HepG2 (cell line): ENCODE data around the gene OSBPL8. TPM values are rescaled to one million over a fixed set of nuclear protein-coding genes. Genes with fewer than 3 reads are reported as not detected.

Experiments
- ARNT ChIP-seq: fragments of 450-650 bp; IDR thresholded peaks from 2 replicates; pipeline ENCODE4 v1.6.1; 2017
- CEBPG ChIP-seq: IDR thresholded peaks from 2 replicates; pipeline ENCODE4 v1.6.1; 2016
- CHD4 ChIP-seq: fragments of 200-600 bp; sonication (generic); IDR thresholded peaks from 2 replicates; pipeline ENCODE4 v1.7.0; 2017; ENCODE audit warnings: mild to moderate bottlenecking, low read length, borderline replicate concordance
- HNF4G ChIP-seq, 2 experiments: sonication (generic) in 1 of 2; formaldehyde crosslinking in 1 of 2; IDR thresholded peaks; 2 replicates each; pipeline versions ENCODE4 v1.4.0 to v1.6.1; 2011 to 2020; ENCODE audit warnings: borderline replicate concordance in 2 of 2, low read depth in 2 of 2, mild to moderate bottlenecking in 2 of 2, low read length in 1 of 2, missing genetic modification reagents in 1 of 2, moderate library complexity in 1 of 2
- KAT2B ChIP-seq: fragments of 150-350 bp; IDR thresholded peaks from 2 replicates; pipeline ENCODE4 v1.6.1; 2014; ENCODE audit warnings: low read depth, low read length, borderline replicate concordance
- KDM2A ChIP-seq: sonication (generic); formaldehyde crosslinking; IDR thresholded peaks from 2 replicates; pipeline ENCODE4 v1.4.0; 2020; ENCODE audit warnings: low read depth, missing genetic modification reagents, borderline replicate concordance
- KLF11 ChIP-seq: IDR thresholded peaks from 2 replicates; pipeline ENCODE4 v1.6.1; 2016; ENCODE audit warnings: missing compliant biosample characterization
- KLF13 ChIP-seq: sonication (generic); formaldehyde crosslinking; IDR thresholded peaks from 2 replicates; pipeline ENCODE4 v1.4.0; 2020; ENCODE audit warnings: mild to moderate bottlenecking, missing genetic modification reagents
- NFE2 ChIP-seq: sonication (generic); formaldehyde crosslinking; IDR thresholded peaks from 2 replicates; pipeline ENCODE4 v1.4.0; 2020; ENCODE audit warnings: missing genetic modification reagents
- PCBP2 ChIP-seq: fragments of 200-400 bp; formaldehyde crosslinking; optimal IDR thresholded peaks from 2 replicates; pipeline ENCODE3; 2018; ENCODE audit warnings: low read length, low read depth; ENCODE audit not compliant: poor library complexity, severe bottlenecking
- POLR2AphosphoS2 ChIP-seq: IDR thresholded peaks from 2 replicates; pipeline ENCODE4 v1.6.1; 2011; ENCODE audit warnings: low read depth, low read length, improper control_type of control experiment
- SP1 ChIP-seq, 2 experiments: fragments of 450-650 bp in 1 of 2; sonication (generic) in 1 of 2; formaldehyde crosslinking in 1 of 2; IDR thresholded peaks; 2 replicates each; pipeline versions ENCODE4 v1.4.0 to v1.6.1; 2016 to 2020; ENCODE audit warnings: missing genetic modification reagents in 1 of 2
- TARDBP ChIP-seq: sonication (generic); formaldehyde crosslinking; IDR thresholded peaks from 2 replicates; pipeline ENCODE4 v1.8.0; 2022; ENCODE audit warnings: mild to moderate bottlenecking, missing genetic modification reagents
- TP53 ChIP-seq: sonication (generic); formaldehyde crosslinking; conservative IDR thresholded peaks from 2 replicates; pipeline ENCODE4 v1.4.0; 2020; ENCODE audit warnings: missing genetic modification reagents
- ZBTB42 ChIP-seq: sonication (generic); formaldehyde crosslinking; IDR thresholded peaks from 2 replicates; pipeline ENCODE4 v1.5.0; 2020; ENCODE audit warnings: mild to moderate bottlenecking, missing genetic modification reagents
- ZBTB8A ChIP-seq: sonication (generic); formaldehyde crosslinking; IDR thresholded peaks from 2 replicates; pipeline ENCODE4 v1.4.0; 2020; ENCODE audit warnings: mild to moderate bottlenecking, low read depth, missing genetic modification reagents, borderline replicate concordance
- ZNF136 ChIP-seq: sonication (generic); formaldehyde crosslinking; IDR thresholded peaks from 2 replicates; pipeline ENCODE4 v1.8.1; 2022; ENCODE audit warnings: low read depth, mild to moderate bottlenecking, moderate library complexity, missing genetic modification reagents
- ZNF17 ChIP-seq: sonication (generic); formaldehyde crosslinking; IDR thresholded peaks from 2 replicates; pipeline ENCODE4 v1.5.0; 2020; ENCODE audit warnings: mild to moderate bottlenecking, missing genetic modification reagents
- ZNF234 ChIP-seq: sonication (generic); formaldehyde crosslinking; conservative IDR thresholded peaks from 2 replicates; pipeline ENCODE4 v1.5.1; 2020; ENCODE audit warnings: mild to moderate bottlenecking, missing genetic modification reagents
- ZNF619 ChIP-seq: sonication (generic); formaldehyde crosslinking; IDR thresholded peaks from 2 replicates; pipeline ENCODE4 v1.4.0; 2020; ENCODE audit warnings: mild to moderate bottlenecking, missing genetic modification reagents
- ZNF766 ChIP-seq: sonication (generic); formaldehyde crosslinking; IDR thresholded peaks from 2 replicates; pipeline ENCODE4 v1.5.0; 2020; ENCODE audit warnings: missing genetic modification reagents, borderline replicate concordance
- ZNF780A ChIP-seq: sonication (generic); formaldehyde crosslinking; IDR thresholded peaks from 2 replicates; pipeline ENCODE4 v1.8.0; 2022; ENCODE audit warnings: mild to moderate bottlenecking, missing genetic modification reagents, moderate library complexity
- ZNF781 ChIP-seq: sonication (generic); formaldehyde crosslinking; IDR thresholded peaks from 2 replicates; pipeline ENCODE4 v1.5.1; 2020; ENCODE audit warnings: borderline replicate concordance, mild to moderate bottlenecking, missing genetic modification reagents; ENCODE audit errors: not compliant biosample characterization
- polyA plus RNA-seq, 8 experiments: library from polyadenylated mRNA; depleted of rRNA in 3 of 8; stranded (reverse) in 7 of 8; unstranded in 1 of 8; fragments of >200 nt; fragmentation: Illumina TruSeq in 4 of 8; extraction: Trizol in 4 of 8; gene quantifications; 2 replicates each; pipeline versions ENCODE4 v1.2.1 to v1.2.3, GENCODE V29; 2011 to 2016; ENCODE audit warnings: low read depth in 4 of 8, missing spikeins in 1 of 8, mixed read lengths in 1 of 8; ENCODE audit not compliant: insufficient read depth in 1 of 8
- total RNA-seq, 5 experiments: library from RNA; depleted of rRNA; stranded (reverse); fragments of >200 nt; fragmentation: Illumina TruSeq; extraction: Trizol; gene quantifications; 2 replicates each; pipeline ENCODE4 v1.2.3, GENCODE V29; 2016; ENCODE audit warnings: low read depth in 1 of 5
- TF ChIP-seq, protein P1 (sequence below): fragments of 450-650 bp; IDR thresholded peaks from 2 replicates; pipeline ENCODE4 v1.6.1; 2017
- TF ChIP-seq, protein P2 (sequence below): sonication (generic); formaldehyde crosslinking; IDR thresholded peaks from 2 replicates; pipeline ENCODE4 v1.5.1; 2020; ENCODE audit warnings: missing genetic modification reagents, mild to moderate bottlenecking, borderline replicate concordance
- TF ChIP-seq, protein P3 (sequence below): sonication (generic); formaldehyde crosslinking; IDR thresholded peaks from 2 replicates; pipeline ENCODE4 v1.4.0; 2020; ENCODE audit warnings: missing genetic modification reagents, borderline replicate concordance
- TF ChIP-seq, protein P4 (sequence below): IDR thresholded peaks from 2 replicates; pipeline ENCODE4 v1.6.1; 2016; ENCODE audit warnings: low read depth, borderline replicate concordance

OSBPL8 gene
- total and polyA plus RNA-seq, 2 of the 13 experiments (the other 11 are each of a cell fraction or from before 2014, with no cell fraction given): 11.0 to 33.9 TPM

DNA sequence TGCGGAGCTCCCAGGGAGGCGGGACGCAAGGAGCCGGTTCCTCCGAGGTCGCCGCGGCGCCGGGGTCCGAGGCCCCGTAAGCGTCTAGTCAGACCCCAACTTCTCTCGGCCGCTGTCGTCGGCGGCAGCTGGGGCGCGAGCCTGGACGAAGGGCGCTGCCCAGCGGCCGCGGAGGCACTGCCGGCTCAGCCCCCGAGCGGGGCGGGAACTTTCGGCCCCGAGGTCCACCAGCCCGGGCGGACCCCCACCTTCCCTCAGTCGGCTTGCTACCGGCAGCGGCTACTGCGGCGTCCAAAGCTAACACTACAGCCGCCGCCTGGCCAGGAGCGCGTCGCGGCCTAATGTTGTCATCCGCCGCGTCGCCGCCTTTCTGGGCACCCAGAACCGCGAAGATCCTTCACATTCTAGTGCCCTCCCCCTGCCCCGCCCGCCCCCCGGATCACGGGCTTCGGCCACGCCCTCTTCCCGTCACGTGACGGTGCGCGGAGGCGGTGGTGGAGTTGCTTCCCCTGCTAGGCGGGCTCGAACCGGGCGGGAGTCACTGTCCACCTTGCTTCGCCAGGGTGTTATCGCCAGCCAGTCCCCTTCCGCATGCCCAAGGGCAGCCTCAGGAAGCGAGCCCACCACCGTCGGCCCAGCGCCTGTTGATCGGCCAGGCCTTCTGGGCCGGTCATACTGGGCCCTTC lies at the start of gene OSBPL8 (continued):
- no peak for TF ChIP-seq KLF11
- TF ChIP-seq, protein P1, sequence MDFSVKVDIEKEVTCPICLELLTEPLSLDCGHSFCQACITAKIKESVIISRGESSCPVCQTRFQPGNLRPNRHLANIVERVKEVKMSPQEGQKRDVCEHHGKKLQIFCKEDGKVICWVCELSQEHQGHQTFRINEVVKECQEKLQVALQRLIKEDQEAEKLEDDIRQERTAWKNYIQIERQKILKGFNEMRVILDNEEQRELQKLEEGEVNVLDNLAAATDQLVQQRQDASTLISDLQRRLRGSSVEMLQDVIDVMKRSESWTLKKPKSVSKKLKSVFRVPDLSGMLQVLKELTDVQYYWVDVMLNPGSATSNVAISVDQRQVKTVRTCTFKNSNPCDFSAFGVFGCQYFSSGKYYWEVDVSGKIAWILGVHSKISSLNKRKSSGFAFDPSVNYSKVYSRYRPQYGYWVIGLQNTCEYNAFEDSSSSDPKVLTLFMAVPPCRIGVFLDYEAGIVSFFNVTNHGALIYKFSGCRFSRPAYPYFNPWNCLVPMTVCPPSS: no peak
- no peak for TF ChIP-seq NFE2 (CRISPR knock-in tag)
- TF ChIP-seq, protein P2, sequence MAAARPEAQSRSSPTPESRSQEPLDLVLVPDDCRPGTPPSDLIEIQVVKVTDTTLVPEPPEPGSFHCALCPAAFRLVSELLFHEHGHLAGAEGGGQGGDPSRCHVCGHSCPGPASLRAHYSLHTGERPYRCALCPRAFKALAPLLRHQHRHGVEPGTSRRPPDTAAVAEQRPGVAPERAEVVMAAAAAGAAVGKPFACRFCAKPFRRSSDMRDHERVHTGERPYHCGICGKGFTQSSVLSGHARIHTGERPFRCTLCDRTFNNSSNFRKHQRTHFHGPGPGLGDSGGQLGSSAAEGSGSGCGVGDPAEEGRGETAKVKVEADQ (CRISPR knock-in tag): no peak
- TF ChIP-seq ZNF234 (CRISPR knock-in tag): 0 out of 2 replicates have a peak, but pooled peaks have one; percentile 90
- peak; percentile 67; the same call in 1 of the 2 replicates for TF ChIP-seq KDM2A
- TF ChIP-seq ZNF780A (CRISPR knock-in tag): peak; percentile 85; the same call in 1 of the 2 replicates
- TF ChIP-seq ZNF766 (CRISPR knock-in tag): peak; percentile 81; the same call in 1 of the 2 replicates
- peak; percentile 49; the same call in 1 of the 2 replicates for TF ChIP-seq ZNF619 (CRISPR knock-in tag)
- peak; percentile 80; the same call in 1 of the 2 replicates for TF ChIP-seq TARDBP
- no peak for TF ChIP-seq SP1 (IDR thresholded peaks at IDR 0.05)
- peak; percentile 94 for TF ChIP-seq SP1 (CRISPR knock-in tag; IDR thresholded peaks at IDR 0.05)
- no peak for TF ChIP-seq POLR2AphosphoS2
- TF ChIP-seq HNF4G (IDR thresholded peaks at IDR 0.05; ENCODE audit: borderline replicate concordance, low read depth, low read length): no peak
- no peak for TF ChIP-seq HNF4G (CRISPR knock-in tag; IDR thresholded peaks at IDR 0.05; ENCODE audit: borderline replicate concordance, low read depth)
- TF ChIP-seq KLF13 (CRISPR knock-in tag): no peak
- TF ChIP-seq ZNF17 (CRISPR knock-in tag): no peak
- TF ChIP-seq, protein P3, sequence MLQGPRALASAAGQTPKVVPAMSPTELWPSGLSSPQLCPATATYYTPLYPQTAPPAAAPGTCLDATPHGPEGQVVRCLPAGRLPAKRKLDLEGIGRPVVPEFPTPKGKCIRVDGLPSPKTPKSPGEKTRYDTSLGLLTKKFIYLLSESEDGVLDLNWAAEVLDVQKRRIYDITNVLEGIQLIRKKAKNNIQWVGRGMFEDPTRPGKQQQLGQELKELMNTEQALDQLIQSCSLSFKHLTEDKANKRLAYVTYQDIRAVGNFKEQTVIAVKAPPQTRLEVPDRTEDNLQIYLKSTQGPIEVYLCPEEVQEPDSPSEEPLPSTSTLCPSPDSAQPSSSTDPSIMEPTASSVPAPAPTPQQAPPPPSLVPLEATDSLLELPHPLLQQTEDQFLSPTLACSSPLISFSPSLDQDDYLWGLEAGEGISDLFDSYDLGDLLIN: peak; percentile 66; the same call in 1 of the 2 replicates
- no peak for TF ChIP-seq KAT2B
- peak; percentile 89 for TF ChIP-seq ZNF781 (CRISPR knock-in tag)
- TF ChIP-seq ARNT: no peak
- no peak for TF ChIP-seq CHD4
- no peak for TF ChIP-seq ZNF136 (CRISPR knock-in tag)
- peak; percentile 45; the same call in 1 of the 2 replicates for TF ChIP-seq CEBPG
- TF ChIP-seq PCBP2: no peak
- no peak; the same call in 1 of the 2 replicates for TF ChIP-seq TP53
- TF ChIP-seq ZBTB42 (CRISPR knock-in tag): peak; percentile 51; the same call in 1 of the 2 replicates
- TF ChIP-seq ZBTB8A (CRISPR knock-in tag): no peak; the same call in 1 of the 2 replicates
- TF ChIP-seq, protein P4, sequence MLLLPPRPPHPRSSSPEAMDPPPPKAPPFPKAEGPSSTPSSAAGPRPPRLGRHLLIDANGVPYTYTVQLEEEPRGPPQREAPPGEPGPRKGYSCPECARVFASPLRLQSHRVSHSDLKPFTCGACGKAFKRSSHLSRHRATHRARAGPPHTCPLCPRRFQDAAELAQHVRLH (CRISPR knock-in tag): peak; percentile 75
